Rectal smooth muscle tissue (tissue), 1 donor: ENCODE data around the gene LDLRAD4.

Source experiments
- H3K27ac ChIP-seq: one replicate; pipeline ENCODE4 v1.7.0; 2013; ENCODE audit warnings: low read depth, low read length, inconsistent platforms
- H3K27me3 ChIP-seq: one replicate; pipeline ENCODE4 v1.7.0; 2013; ENCODE audit warnings: low read length; ENCODE audit not compliant: control insufficient read depth, insufficient read depth
- H3K36me3 ChIP-seq: one replicate; pipeline ENCODE4 v1.7.0; 2013; ENCODE audit warnings: low read length; ENCODE audit not compliant: control insufficient read depth, insufficient read depth
- H3K4me1 ChIP-seq: one replicate; pipeline ENCODE4 v1.7.0; 2013; ENCODE audit warnings: low read length; ENCODE audit not compliant: control insufficient read depth, insufficient read depth
- H3K4me3 ChIP-seq: one replicate; pipeline ENCODE4 v1.7.0; 2013; ENCODE audit warnings: low read length
- H3K9ac ChIP-seq: one replicate; pipeline ENCODE4 v1.7.0; 2013; ENCODE audit warnings: low read length

LDLRAD4 gene

DNA sequence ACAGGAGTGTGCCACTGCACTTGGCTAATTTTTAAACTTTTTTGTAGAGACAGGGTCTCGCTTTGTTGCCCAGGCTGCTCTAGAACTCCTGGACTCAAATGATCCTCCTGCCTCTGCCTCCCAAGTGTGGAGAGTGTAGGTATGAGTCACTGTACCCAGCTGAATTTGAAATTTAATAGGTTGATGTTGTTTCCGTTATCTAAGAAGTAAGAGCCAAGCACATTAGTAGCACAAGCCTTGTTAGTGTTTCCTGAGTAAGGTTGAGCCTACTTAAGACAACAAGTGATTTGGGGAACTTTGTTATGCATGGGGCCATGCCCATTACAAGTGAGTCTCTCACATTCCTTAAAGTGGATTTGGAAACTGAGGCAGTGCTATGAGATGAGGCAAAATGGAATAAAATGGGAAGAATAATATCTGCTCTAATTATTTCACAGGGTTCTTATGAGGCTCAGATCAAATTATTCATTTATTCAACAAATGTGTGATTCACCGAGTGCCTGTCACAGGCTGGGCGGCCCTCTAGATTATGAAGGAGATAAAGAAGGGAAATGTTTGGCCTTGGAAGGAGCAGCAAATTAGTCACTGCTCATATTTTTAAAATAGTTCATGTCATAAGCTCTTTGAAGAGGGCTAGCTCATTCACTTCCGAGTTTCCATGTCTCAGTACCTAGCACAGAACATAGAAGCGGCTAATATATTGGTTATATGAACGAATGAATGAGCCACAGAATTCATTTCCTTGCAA lies 217.2 kb downstream of the LDLRAD4 start:
- Histone ChIP-seq H3K27me3 (no peaks in the 10 kb centered on the region), H3K4me3 (no peak overlapping the region), H3K4me1 (no peaks in the 10 kb centered on the region), H3K36me3 (no peaks in the 10 kb centered on the region), H3K9ac (no peak overlapping the region), H3K27ac (peak overlapping the region; percentile 15)

DNA sequence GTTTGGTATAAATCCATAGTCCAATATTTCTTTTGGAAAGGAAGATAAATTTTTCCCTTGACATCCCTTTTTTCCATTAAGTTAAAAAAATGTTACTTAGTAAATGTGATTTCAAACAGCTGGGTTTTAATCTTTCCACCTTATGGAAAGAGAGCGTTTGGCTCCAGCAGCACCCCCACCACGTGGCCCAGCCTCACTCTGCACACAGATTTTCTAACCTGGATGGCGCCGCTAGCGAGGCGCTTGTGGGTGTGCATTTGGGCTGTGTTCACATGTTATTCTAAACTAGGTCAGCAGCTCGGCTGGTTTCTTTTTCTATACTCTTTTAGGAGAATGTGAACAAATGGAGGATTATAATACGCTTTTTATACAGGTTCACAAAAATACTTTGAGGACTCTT lies 218.0 kb downstream of the LDLRAD4 start:
- Histone ChIP-seq H3K9ac (no peak overlapping the region), H3K4me3 (no peak overlapping the region), H3K36me3 (no peaks in the 10 kb centered on the region), H3K27ac (peak overlapping the region; percentile 35), H3K27me3 (no peaks in the 10 kb centered on the region), H3K4me1 (no peaks in the 10 kb centered on the region)

DNA sequence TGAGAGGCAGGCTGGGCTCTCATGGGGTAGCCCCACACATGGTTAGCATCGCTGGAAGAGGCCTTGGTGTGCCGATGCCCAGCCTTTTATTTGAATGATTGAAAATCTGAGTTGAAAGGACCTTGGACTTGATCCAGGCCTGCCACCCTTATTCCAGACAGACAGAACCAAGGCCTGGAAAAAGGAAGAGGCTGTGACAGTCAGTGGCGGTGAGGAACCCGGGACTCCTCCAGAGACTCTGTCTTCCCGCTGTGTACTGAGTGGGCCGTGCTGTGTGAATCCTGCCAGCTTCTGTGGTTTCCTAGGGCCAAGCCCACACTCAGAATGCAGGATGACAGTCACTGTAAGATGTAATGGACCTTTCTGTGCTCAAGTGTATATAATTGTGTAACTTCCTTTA lies 218.5 kb downstream of the LDLRAD4 start:
- Histone ChIP-seq H3K4me3 (no peak overlapping the region), H3K36me3 (no peaks in the 10 kb centered on the region), H3K4me1 (no peaks in the 10 kb centered on the region), H3K27ac (peak overlapping the region; percentile 35), H3K27me3 (no peaks in the 10 kb centered on the region), H3K9ac (no peak overlapping the region)

- no peak overlapping the region for H3K27ac ChIP-seq
- H3K27me3 ChIP-seq: no peaks in the 10 kb centered on the region
- no peak overlapping the region for H3K4me3 ChIP-seq
- H3K36me3 ChIP-seq: no peaks in the 10 kb centered on the region
- H3K4me1 ChIP-seq: no peaks in the 10 kb centered on the region
- no peak overlapping the region for H3K9ac ChIP-seq
Measured at GRCh38 chr18:13437796-13438506, 219.4 kb downstream of the LDLRAD4 start.

- Histone ChIP-seq H3K4me3 (no peak overlapping the region), H3K27ac (no peak overlapping the region), H3K4me1 (no peaks in the 10 kb centered on the region)
Measured at GRCh38 chr18:13438507-13439056, 220.0 kb downstream of the LDLRAD4 start.

DNA sequence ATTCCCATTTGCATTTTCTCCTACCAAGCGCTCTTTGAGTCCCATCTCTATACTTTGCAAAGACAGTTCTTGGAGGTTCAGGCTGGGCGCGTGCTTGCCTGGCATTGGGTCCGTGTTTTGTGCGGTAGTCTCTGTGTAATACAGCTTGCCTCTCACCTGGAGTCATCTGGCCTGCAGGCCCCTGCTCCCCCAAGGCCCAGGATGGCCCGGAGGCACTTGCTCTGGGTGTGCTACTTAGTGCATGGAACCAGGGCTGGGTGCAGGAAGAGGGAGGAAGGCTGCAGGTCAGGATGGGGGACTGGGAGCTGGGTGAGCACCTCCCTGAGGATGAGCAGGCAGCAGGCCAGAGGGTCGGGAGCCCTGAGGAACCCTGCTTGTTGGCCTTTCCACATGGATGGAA lies 220.9 kb downstream of the LDLRAD4 start:
- H3K27me3 ChIP-seq: no peaks in the 10 kb centered on the region
- H3K4me1 ChIP-seq: no peaks in the 10 kb centered on the region
- H3K4me3 ChIP-seq: no peak overlapping the region
- no peaks in the 10 kb centered on the region for H3K36me3 ChIP-seq
- no peak overlapping the region for H3K9ac ChIP-seq
- no peak overlapping the region for H3K27ac ChIP-seq

More at GRCh38 chr18:13438507-13439056, 220.0 kb downstream of the LDLRAD4 start:
- no peak overlapping the region for H3K9ac ChIP-seq
- H3K36me3 ChIP-seq: no peaks in the 10 kb centered on the region
- H3K27me3 ChIP-seq: no peaks in the 10 kb centered on the region

DNA sequence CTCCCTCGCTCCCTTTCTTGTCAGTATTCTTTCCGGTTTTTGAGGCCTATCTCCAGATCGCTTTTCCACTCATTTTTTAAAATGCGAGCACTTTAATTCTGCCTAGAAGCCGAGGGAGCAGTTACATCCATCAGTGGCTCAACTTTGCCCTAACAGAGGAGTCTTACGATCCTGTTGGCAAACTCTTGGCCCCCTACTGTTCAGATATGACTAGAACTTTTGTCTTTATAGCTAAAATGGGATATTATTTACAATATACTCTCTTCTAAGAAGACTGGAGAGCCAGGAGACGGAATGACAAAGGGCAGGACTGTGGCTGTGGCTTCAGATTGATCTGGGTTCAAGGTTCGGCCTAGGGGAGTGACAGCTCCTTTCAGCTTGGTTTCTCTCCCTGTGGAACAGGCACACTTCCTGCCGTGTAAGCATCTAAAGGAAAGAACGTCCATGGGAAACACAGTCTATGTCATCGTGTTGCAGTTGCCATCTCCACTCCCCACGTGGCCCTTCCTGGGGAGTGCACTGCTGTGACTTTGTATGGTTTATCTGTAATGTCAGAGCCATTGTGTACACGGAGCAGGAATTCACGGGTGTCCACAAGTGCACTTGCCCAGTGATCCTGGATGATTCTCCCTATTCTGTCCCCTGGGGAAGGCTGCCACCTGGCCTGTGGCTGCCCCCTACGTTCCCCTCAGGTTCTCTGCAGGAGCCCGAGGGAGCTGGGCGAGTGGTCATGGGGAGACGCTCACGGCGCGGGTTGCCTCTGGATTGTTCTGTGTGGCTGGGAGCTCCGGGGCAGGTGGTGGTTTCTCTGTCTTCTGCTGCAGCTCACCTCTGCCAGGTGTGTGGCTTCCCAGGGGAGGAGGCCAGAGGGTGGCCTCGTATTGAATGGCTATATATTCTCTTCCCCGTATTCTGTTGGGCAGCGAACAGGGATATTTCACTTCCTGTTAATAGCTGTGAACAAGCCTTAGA lies 222.0 kb downstream of the LDLRAD4 start:
- H3K27ac ChIP-seq: no peak overlapping the region
- no peak overlapping the region for H3K4me3 ChIP-seq
- no peaks in the 10 kb centered on the region for H3K4me1 ChIP-seq
- no peaks in the 10 kb centered on the region for H3K36me3 ChIP-seq
- H3K9ac ChIP-seq: no peak overlapping the region
- H3K27me3 ChIP-seq: no peaks in the 10 kb centered on the region

DNA sequence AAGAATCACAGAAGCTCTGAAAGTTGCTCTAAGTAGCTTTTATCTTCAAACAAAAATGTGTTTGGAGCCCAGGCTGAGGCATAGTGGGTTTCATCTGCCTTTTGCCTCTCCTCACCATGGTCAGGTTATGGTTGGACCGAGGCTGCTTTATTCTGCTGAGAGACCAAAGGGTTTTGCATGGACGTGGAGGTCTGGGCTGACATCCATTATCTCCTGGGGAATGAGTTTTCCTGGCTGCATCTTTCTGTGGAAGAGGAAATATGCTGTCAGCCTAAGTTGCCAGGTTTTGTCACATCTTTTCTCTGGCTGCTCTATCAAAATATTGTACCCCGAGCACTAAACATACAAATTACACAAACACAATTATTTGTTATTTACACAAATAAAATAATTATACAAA lies 223.2 kb downstream of the LDLRAD4 start:
- H3K27me3 ChIP-seq: no peaks in the 10 kb centered on the region

GRCh38 chr18:13442451-13442850 lies 223.9 kb downstream of the LDLRAD4 start:
- Histone ChIP-seq H3K4me1 (no peaks in the 10 kb centered on the region), H3K36me3 (no peaks in the 10 kb centered on the region), H3K27ac (no peak overlapping the region), H3K4me3 (no peak overlapping the region), H3K27me3 (no peaks in the 10 kb centered on the region), H3K9ac (no peak overlapping the region)

More for the DNA sequence above, 223.2 kb downstream of the LDLRAD4 start:
- Histone ChIP-seq H3K9ac (no peak overlapping the region), H3K4me1 (no peaks in the 10 kb centered on the region), H3K27ac (no peak overlapping the region), H3K4me3 (no peak overlapping the region), H3K36me3 (no peaks in the 10 kb centered on the region)

DNA sequence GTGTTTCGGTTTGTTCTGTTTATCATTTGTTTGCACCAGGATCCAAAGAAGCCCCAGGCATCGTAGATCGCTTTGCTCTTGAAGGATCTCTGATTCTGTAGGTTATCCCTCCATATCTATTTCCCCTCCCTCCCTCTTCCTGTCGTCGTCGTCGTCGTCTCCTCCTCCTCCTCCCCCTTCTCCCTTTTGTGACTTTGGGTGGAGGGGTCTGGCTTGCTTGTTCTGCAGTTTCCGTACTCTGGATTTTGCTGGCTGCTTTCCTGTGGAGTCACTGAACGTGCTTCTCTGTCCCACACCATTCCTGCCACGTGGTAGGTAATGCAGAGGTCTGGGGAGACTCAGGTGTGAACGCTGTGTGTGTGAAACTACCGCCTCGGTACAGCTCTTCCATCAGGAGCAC lies 225.0 kb downstream of the LDLRAD4 start:
- no peak overlapping the region for H3K27ac ChIP-seq
- H3K27me3 ChIP-seq: no peaks in the 10 kb centered on the region
- no peaks in the 10 kb centered on the region for H3K36me3 ChIP-seq
- H3K4me3 ChIP-seq: no peak overlapping the region
- H3K4me1 ChIP-seq: no peaks in the 10 kb centered on the region
- no peak overlapping the region for H3K9ac ChIP-seq

- no peaks in the 10 kb centered on the region for H3K4me1 ChIP-seq
- H3K36me3 ChIP-seq: no peaks in the 10 kb centered on the region
- H3K27me3 ChIP-seq: no peaks in the 10 kb centered on the region
- H3K9ac ChIP-seq: no peak overlapping the region
- H3K27ac ChIP-seq: no peak overlapping the region
- no peak overlapping the region for H3K4me3 ChIP-seq
Measured at GRCh38 chr18:13444430-13445240, 226.1 kb downstream of the LDLRAD4 start.
